HEK293 (cell line): ENCODE measurements around the gene SLAIN2.
A peak's percentile ranks its signal among the peaks of the same experiment; 100 is the strongest.

ENCODE experiments used
- BCL11A ChIP-seq: fragments of 450-650 bp; formaldehyde crosslinking; IDR thresholded peaks from 2 replicates; pipeline ENCODE4 v1.5.1; 2016; ENCODE audit warnings: low read depth, missing biosample characterization, missing genetic modification characterization
- FEZF1 ChIP-seq: fragments of 450-650 bp; formaldehyde crosslinking; IDR thresholded peaks from 2 replicates; pipeline ENCODE4 v1.5.1; 2016; ENCODE audit warnings: missing biosample characterization, missing genetic modification characterization
- GLIS1 ChIP-seq: fragments of 450-650 bp; formaldehyde crosslinking; IDR thresholded peaks from 2 replicates; pipeline ENCODE4 v1.5.1; 2016; ENCODE audit warnings: missing biosample characterization, missing genetic modification characterization
- OSR2 ChIP-seq: fragments of 450-650 bp; formaldehyde crosslinking; IDR thresholded peaks from 2 replicates; pipeline ENCODE4 v1.5.1; 2016; ENCODE audit warnings: missing biosample characterization, missing genetic modification characterization
- SCRT1 ChIP-seq: fragments of 450-650 bp; formaldehyde crosslinking; IDR thresholded peaks from 2 replicates; pipeline ENCODE4 v1.5.1; 2016; ENCODE audit warnings: missing biosample characterization, missing genetic modification characterization, borderline replicate concordance
- WT1 ChIP-seq: fragments of 450-650 bp; formaldehyde crosslinking; IDR thresholded peaks from 2 replicates; pipeline ENCODE4 v1.5.1; 2016; ENCODE audit warnings: missing biosample characterization, missing genetic modification characterization
- ZBTB7A ChIP-seq: fragments of 450-650 bp; formaldehyde crosslinking; IDR thresholded peaks from 2 replicates; pipeline ENCODE4 v1.5.1; 2016; ENCODE audit warnings: low read depth, missing biosample characterization, missing genetic modification characterization
- ZFP3 ChIP-seq: fragments of 450-650 bp; formaldehyde crosslinking; IDR thresholded peaks from 2 replicates; pipeline ENCODE4 v1.5.1; 2016; ENCODE audit warnings: low read depth, missing biosample characterization, missing genetic modification characterization
- ZFP37 ChIP-seq: fragments of 450-650 bp; formaldehyde crosslinking; IDR thresholded peaks from 2 replicates; pipeline ENCODE4 v1.5.1; 2016; ENCODE audit warnings: missing biosample characterization, missing genetic modification characterization
- ZIC2 ChIP-seq: fragments of 450-650 bp; formaldehyde crosslinking; IDR thresholded peaks from 2 replicates; pipeline ENCODE4 v1.5.1; 2016; ENCODE audit warnings: missing biosample characterization, missing genetic modification characterization
- ZNF2 ChIP-seq: fragments of 450-650 bp; formaldehyde crosslinking; IDR thresholded peaks from 2 replicates; pipeline ENCODE4 v1.5.1; 2016; ENCODE audit warnings: missing biosample characterization, missing genetic modification characterization
- ZNF223 ChIP-seq: fragments of 450-650 bp; formaldehyde crosslinking; IDR thresholded peaks from 2 replicates; pipeline ENCODE4 v1.5.1; 2016; ENCODE audit warnings: missing biosample characterization, missing genetic modification characterization
- ZNF292 ChIP-seq: fragments of 450-650 bp; formaldehyde crosslinking; IDR thresholded peaks from 2 replicates; pipeline ENCODE4 v1.5.1; 2016; ENCODE audit warnings: low read depth, missing biosample characterization, missing genetic modification characterization, borderline replicate concordance
- ZNF335 ChIP-seq: fragments of 450-650 bp; formaldehyde crosslinking; conservative IDR thresholded peaks from 2 replicates; pipeline ENCODE4 v1.5.1; 2016; ENCODE audit warnings: missing biosample characterization, missing genetic modification characterization
- ZNF37A ChIP-seq: fragments of 450-650 bp; IDR thresholded peaks from 2 replicates; pipeline ENCODE4 v1.5.1; 2018; ENCODE audit warnings: missing biosample characterization, missing genetic modification characterization
- ZNF394 ChIP-seq: fragments of 450-650 bp; formaldehyde crosslinking; IDR thresholded peaks from 2 replicates; pipeline ENCODE4 v1.5.1; 2016; ENCODE audit warnings: missing biosample characterization, missing genetic modification characterization, mild to moderate bottlenecking, moderate library complexity, borderline replicate concordance
- ZNF416 ChIP-seq: fragments of 450-650 bp; formaldehyde crosslinking; IDR thresholded peaks from 2 replicates; pipeline ENCODE4 v1.5.1; 2016; ENCODE audit warnings: missing biosample characterization, missing genetic modification characterization
- ZNF473 ChIP-seq: fragments of 450-650 bp; formaldehyde crosslinking; IDR thresholded peaks from 2 replicates; pipeline ENCODE4 v1.5.1; 2017; ENCODE audit warnings: missing biosample characterization, missing genetic modification characterization
- ZNF629 ChIP-seq: fragments of 450-650 bp; formaldehyde crosslinking; IDR thresholded peaks from 2 replicates; pipeline ENCODE4 v1.5.1; 2017; ENCODE audit warnings: missing biosample characterization, missing genetic modification characterization
- ZNF843 ChIP-seq: fragments of 450-650 bp; formaldehyde crosslinking; IDR thresholded peaks from 2 replicates; pipeline ENCODE4 v1.5.1; 2016; ENCODE audit warnings: missing biosample characterization, missing genetic modification characterization
- ZSCAN23 ChIP-seq: fragments of 450-650 bp; formaldehyde crosslinking; IDR thresholded peaks from 2 replicates; pipeline ENCODE4 v1.5.1; 2016; ENCODE audit warnings: missing biosample characterization, missing genetic modification characterization
- ZSCAN30 ChIP-seq: fragments of 450-650 bp; IDR thresholded peaks from 2 replicates; pipeline ENCODE4 v1.5.1; 2018; ENCODE audit warnings: missing biosample characterization, mild to moderate bottlenecking, missing genetic modification characterization, moderate library complexity
- TF ChIP-seq, protein P1 (sequence below): fragments of 450-650 bp; formaldehyde crosslinking; IDR thresholded peaks from 2 replicates; pipeline ENCODE4 v1.5.1; 2016; ENCODE audit warnings: missing biosample characterization, missing genetic modification characterization, borderline replicate concordance
- TF ChIP-seq, protein P2 (sequence below): fragments of 450-650 bp; formaldehyde crosslinking; IDR thresholded peaks from 2 replicates; pipeline ENCODE4 v1.5.1; 2016; ENCODE audit warnings: missing biosample characterization, missing genetic modification characterization
- TF ChIP-seq, protein P3 (sequence below): fragments of 450-650 bp; formaldehyde crosslinking; IDR thresholded peaks from 2 replicates; pipeline ENCODE4 v1.5.1; 2016; ENCODE audit warnings: missing biosample characterization, missing genetic modification characterization
- TF ChIP-seq, protein P4 (sequence below): fragments of 450-650 bp; formaldehyde crosslinking; IDR thresholded peaks from 2 replicates; pipeline ENCODE4 v1.5.1; 2016; ENCODE audit warnings: missing biosample characterization, missing genetic modification characterization
- TF ChIP-seq, protein P5 (sequence below): fragments of 450-650 bp; formaldehyde crosslinking; IDR thresholded peaks from 2 replicates; pipeline ENCODE4; 2016; ENCODE audit warnings: missing biosample characterization, missing genetic modification characterization
- TF ChIP-seq, protein P6 (sequence below): fragments of 450-650 bp; formaldehyde crosslinking; IDR thresholded peaks from 2 replicates; pipeline ENCODE4 v1.5.1; 2016; ENCODE audit warnings: missing biosample characterization, missing genetic modification characterization

The SLAIN2 gene

DNA sequence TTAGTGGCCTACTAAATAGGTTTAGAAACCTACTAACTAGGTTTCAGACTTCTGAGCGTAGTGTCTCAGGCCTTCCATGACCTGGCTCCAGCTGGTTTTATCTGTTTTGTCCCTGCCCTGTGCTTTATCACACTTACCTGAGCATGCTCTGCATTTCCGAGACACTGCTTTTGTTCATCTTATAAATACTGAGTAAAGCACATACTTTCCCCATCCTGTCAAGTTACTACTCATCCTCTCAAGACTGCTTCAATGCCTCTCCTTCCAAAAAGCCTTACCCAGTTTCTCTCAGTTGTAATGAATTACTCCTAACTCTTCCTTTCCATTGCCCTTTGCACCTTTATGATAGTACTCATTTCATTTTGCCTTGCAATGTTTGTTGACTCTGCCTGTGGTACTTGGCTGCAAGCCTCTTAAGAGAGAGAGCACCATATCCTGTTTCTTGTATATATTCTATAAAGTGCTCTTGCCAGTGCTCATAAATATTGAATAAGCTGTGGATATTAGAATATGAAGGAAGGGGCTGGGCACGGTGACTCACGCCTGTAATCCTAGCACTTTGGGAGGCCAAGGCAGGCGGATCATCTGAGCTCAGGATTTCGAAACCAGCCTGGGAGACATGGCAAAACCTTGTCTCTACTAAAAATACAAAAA is 34.4 kb downstream of the SLAIN2 start (continued):
- TF ChIP-seq ZIC2 (tag by site-specific recombination) (no peak), ZNF416 (tag by site-specific recombination) (no peak), ZFP3 (tag by site-specific recombination) (no peak), ZNF37A (tag by site-specific recombination) (no peak), ZNF223 (tag by site-specific recombination) (no peak), ZNF473 (no peak), GLIS1 (tag by site-specific recombination) (peak; percentile 50; the same call in 1 of the 2 replicates), ZNF2 (tag by site-specific recombination) (0 out of 2 replicates have a peak, but pooled peaks have one; percentile 24), ZFP37 (tag by site-specific recombination) (no peak), ZNF292 (tag by site-specific recombination) (no peak), ZNF629 (tag by site-specific recombination) (peak; percentile 32; the same call in 1 of the 2 replicates), FEZF1 (tag by site-specific recombination) (peak; percentile 60), WT1 (tag by site-specific recombination) (peak; percentile 37; the same call in 1 of the 2 replicates), ZBTB7A (tag by site-specific recombination) (no peak), ZNF335 (no peak), ZSCAN23 (no peak), ZSCAN30 (tag by site-specific recombination) (peak; percentile 38; the same call in 1 of the 2 replicates), OSR2 (tag by site-specific recombination) (peak; percentile 51; the same call in 1 of the 2 replicates), ZNF394 (tag by site-specific recombination) (no peak), BCL11A (no peak), SCRT1 (tag by site-specific recombination) (no peak), ZNF843 (tag by site-specific recombination) (peak; percentile 81)
- TF ChIP-seq, protein P1, sequence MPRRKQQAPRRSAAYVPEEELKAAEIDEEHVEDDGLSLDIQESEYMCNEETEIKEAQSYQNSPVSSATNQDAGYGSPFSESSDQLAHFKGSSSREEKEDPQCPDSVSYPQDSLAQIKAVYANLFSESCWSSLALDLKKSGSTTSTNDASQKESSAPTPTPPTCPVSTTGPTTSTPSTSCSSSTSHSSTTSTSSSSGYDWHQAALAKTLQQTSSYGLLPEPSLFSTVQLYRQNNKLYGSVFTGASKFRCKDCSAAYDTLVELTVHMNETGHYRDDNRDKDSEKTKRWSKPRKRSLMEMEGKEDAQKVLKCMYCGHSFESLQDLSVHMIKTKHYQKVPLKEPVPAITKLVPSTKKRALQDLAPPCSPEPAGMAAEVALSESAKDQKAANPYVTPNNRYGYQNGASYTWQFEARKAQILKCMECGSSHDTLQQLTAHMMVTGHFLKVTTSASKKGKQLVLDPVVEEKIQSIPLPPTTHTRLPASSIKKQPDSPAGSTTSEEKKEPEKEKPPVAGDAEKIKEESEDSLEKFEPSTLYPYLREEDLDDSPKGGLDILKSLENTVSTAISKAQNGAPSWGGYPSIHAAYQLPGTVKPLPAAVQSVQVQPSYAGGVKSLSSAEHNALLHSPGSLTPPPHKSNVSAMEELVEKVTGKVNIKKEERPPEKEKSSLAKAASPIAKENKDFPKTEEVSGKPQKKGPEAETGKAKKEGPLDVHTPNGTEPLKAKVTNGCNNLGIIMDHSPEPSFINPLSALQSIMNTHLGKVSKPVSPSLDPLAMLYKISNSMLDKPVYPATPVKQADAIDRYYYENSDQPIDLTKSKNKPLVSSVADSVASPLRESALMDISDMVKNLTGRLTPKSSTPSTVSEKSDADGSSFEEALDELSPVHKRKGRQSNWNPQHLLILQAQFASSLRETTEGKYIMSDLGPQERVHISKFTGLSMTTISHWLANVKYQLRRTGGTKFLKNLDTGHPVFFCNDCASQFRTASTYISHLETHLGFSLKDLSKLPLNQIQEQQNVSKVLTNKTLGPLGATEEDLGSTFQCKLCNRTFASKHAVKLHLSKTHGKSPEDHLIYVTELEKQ: peak; percentile 49; the same call in 1 of the 2 replicates
- TF ChIP-seq, protein P2, sequence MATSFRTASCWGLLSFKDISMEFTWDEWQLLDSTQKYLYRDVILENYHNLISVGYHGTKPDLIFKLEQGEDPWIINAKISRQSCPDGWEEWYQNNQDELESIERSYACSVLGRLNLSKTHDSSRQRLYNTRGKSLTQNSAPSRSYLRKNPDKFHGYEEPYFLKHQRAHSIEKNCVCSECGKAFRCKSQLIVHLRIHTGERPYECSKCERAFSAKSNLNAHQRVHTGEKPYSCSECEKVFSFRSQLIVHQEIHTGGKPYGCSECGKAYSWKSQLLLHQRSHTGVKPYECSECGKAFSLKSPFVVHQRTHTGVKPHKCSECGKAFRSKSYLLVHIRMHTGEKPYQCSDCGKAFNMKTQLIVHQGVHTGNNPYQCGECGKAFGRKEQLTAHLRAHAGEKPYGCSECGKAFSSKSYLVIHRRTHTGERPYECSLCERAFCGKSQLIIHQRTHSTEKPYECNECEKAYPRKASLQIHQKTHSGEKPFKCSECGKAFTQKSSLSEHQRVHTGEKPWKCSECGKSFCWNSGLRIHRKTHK (tag by site-specific recombination): no peak
- TF ChIP-seq, protein P3, sequence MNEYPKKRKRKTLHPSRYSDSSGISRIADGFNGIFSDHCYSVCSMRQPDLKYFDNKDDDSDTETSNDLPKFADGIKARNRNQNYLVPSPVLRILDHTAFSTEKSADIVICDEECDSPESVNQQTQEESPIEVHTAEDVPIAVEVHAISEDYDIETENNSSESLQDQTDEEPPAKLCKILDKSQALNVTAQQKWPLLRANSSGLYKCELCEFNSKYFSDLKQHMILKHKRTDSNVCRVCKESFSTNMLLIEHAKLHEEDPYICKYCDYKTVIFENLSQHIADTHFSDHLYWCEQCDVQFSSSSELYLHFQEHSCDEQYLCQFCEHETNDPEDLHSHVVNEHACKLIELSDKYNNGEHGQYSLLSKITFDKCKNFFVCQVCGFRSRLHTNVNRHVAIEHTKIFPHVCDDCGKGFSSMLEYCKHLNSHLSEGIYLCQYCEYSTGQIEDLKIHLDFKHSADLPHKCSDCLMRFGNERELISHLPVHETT (tag by site-specific recombination): no peak
- TF ChIP-seq, protein P4, sequence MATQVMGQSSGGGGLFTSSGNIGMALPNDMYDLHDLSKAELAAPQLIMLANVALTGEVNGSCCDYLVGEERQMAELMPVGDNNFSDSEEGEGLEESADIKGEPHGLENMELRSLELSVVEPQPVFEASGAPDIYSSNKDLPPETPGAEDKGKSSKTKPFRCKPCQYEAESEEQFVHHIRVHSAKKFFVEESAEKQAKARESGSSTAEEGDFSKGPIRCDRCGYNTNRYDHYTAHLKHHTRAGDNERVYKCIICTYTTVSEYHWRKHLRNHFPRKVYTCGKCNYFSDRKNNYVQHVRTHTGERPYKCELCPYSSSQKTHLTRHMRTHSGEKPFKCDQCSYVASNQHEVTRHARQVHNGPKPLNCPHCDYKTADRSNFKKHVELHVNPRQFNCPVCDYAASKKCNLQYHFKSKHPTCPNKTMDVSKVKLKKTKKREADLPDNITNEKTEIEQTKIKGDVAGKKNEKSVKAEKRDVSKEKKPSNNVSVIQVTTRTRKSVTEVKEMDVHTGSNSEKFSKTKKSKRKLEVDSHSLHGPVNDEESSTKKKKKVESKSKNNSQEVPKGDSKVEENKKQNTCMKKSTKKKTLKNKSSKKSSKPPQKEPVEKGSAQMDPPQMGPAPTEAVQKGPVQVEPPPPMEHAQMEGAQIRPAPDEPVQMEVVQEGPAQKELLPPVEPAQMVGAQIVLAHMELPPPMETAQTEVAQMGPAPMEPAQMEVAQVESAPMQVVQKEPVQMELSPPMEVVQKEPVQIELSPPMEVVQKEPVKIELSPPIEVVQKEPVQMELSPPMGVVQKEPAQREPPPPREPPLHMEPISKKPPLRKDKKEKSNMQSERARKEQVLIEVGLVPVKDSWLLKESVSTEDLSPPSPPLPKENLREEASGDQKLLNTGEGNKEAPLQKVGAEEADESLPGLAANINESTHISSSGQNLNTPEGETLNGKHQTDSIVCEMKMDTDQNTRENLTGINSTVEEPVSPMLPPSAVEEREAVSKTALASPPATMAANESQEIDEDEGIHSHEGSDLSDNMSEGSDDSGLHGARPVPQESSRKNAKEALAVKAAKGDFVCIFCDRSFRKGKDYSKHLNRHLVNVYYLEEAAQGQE (tag by site-specific recombination): no peak
- TF ChIP-seq, protein P5, sequence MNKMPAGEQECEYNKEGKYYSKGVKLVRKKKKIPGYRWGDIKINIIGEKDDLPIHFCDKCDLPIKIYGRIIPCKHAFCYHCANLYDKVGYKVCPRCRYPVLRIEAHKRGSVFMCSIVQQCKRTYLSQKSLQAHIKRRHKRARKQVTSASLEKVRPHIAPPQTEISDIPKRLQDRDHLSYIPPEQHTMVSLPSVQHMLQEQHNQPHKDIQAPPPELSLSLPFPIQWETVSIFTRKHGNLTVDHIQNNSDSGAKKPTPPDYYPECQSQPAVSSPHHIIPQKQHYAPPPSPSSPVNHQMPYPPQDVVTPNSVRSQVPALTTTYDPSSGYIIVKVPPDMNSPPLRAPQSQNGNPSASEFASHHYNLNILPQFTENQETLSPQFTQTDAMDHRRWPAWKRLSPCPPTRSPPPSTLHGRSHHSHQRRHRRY: no peak
- TF ChIP-seq, protein P6, sequence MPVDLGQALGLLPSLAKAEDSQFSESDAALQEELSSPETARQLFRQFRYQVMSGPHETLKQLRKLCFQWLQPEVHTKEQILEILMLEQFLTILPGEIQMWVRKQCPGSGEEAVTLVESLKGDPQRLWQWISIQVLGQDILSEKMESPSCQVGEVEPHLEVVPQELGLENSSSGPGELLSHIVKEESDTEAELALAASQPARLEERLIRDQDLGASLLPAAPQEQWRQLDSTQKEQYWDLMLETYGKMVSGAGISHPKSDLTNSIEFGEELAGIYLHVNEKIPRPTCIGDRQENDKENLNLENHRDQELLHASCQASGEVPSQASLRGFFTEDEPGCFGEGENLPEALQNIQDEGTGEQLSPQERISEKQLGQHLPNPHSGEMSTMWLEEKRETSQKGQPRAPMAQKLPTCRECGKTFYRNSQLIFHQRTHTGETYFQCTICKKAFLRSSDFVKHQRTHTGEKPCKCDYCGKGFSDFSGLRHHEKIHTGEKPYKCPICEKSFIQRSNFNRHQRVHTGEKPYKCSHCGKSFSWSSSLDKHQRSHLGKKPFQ (tag by site-specific recombination): no peak
